ENCODE measurements around the gene KCNJ1. TPM values are rescaled to one million over a fixed set of nuclear protein-coding genes. Genes with fewer than 3 reads are reported as not detected.

The KCNJ1 gene
- total RNA-seq, 1 donor from 2014 or later: not detected

GRCh38 chr11:128840137-128840536 is 27.0 kb downstream of the KCNJ1 start:
- H3K36me3 Mint-ChIP-seq (ENCODE audit: insufficient read depth): no peaks in the 10 kb centered on the region
- H3K27ac Mint-ChIP-seq: no peak overlapping the region
- DNase-seq (ENCODE audit: low spot score, unreplicated experiment): no peak
- no peak for TF ChIP-seq CTCF (IDR thresholded peaks at IDR 0.05; ENCODE audit: unreplicated experiment)
- no peak overlapping the region for H3K4me3 Mint-ChIP-seq (ENCODE audit: low read depth)
- H3K9me3 Mint-ChIP-seq (ENCODE audit: low read depth): peaks cover 3% of the 10 kb centered on the region
- H3K4me1 Mint-ChIP-seq (ENCODE audit: low read depth): peaks cover 17% of the 10 kb centered on the region
- H3K27me3 Mint-ChIP-seq: peaks cover 3% of the 10 kb centered on the region

GRCh38 chr11:128839081-128839480 is 28.0 kb downstream of the KCNJ1 start:
- no peak for TF ChIP-seq CTCF (IDR thresholded peaks at IDR 0.05; ENCODE audit: unreplicated experiment)
- Mint-ChIP-seq H3K4me1 (ENCODE audit: low read depth) (peaks cover 17% of the 10 kb centered on the region), H3K36me3 (ENCODE audit: insufficient read depth) (no peaks in the 10 kb centered on the region)

GRCh38 chr11:128837627-128838026 is 29.5 kb downstream of the KCNJ1 start:
- Mint-ChIP-seq H3K4me3 (ENCODE audit: low read depth) (no peak overlapping the region), H3K36me3 (ENCODE audit: insufficient read depth) (no peaks in the 10 kb centered on the region), H3K4me1 (ENCODE audit: low read depth) (peaks cover 14% of the 10 kb centered on the region), H3K27me3 (peaks cover 19% of the 10 kb centered on the region), H3K9me3 (ENCODE audit: low read depth) (peaks cover 3% of the 10 kb centered on the region), H3K27ac (no peak overlapping the region)
- TF ChIP-seq CTCF (IDR thresholded peaks at IDR 0.05; ENCODE audit: unreplicated experiment): no peak
- DNase-seq (ENCODE audit: low spot score, unreplicated experiment): no peak

More at GRCh38 chr11:128839081-128839480, 28.0 kb downstream of the KCNJ1 start:
- peaks cover 3% of the 10 kb centered on the region for H3K9me3 Mint-ChIP-seq (ENCODE audit: low read depth)
- H3K4me3 Mint-ChIP-seq (ENCODE audit: low read depth): no peak overlapping the region
- no peak for DNase-seq (ENCODE audit: low spot score, unreplicated experiment)
- H3K27ac Mint-ChIP-seq: no peak overlapping the region
- H3K27me3 Mint-ChIP-seq: peaks cover 10% of the 10 kb centered on the region

GRCh38 chr11:128835741-128836430 is 31.2 kb downstream of the KCNJ1 start:
- H3K27me3 Mint-ChIP-seq: peaks cover 27% of the 10 kb centered on the region
- peak overlapping the region; percentile 54 for H3K4me3 Mint-ChIP-seq (ENCODE audit: low read depth)
- H3K36me3 Mint-ChIP-seq (ENCODE audit: insufficient read depth): no peaks in the 10 kb centered on the region
- peaks cover 7% of the 10 kb centered on the region for H3K4me1 Mint-ChIP-seq (ENCODE audit: low read depth)
- H3K9me3 Mint-ChIP-seq (ENCODE audit: low read depth): peaks cover 3% of the 10 kb centered on the region
- H3K27ac Mint-ChIP-seq: no peak overlapping the region
- no peak for DNase-seq (ENCODE audit: low spot score, unreplicated experiment)
- no peak for TF ChIP-seq CTCF (IDR thresholded peaks at IDR 0.05; ENCODE audit: unreplicated experiment)

- no peak overlapping the region for H3K4me3 Mint-ChIP-seq (ENCODE audit: low read depth)
- DNase-seq (ENCODE audit: low spot score, unreplicated experiment): no peak
- no peak overlapping the region for H3K27ac Mint-ChIP-seq
- H3K27me3 Mint-ChIP-seq: peaks cover 30% of the 10 kb centered on the region
- H3K4me1 Mint-ChIP-seq (ENCODE audit: low read depth): peaks cover 7% of the 10 kb centered on the region
- no peaks in the 10 kb centered on the region for H3K36me3 Mint-ChIP-seq (ENCODE audit: insufficient read depth)
- H3K9me3 Mint-ChIP-seq (ENCODE audit: low read depth): no peaks in the 10 kb centered on the region
- TF ChIP-seq CTCF (IDR thresholded peaks at IDR 0.05; ENCODE audit: unreplicated experiment): no peak
These were observed 32.9 kb downstream of the KCNJ1 start for GRCh38 chr11:128834157-128834556.
